SK-N-SH treated with all-trans-retinoic acid at 6 μM for 48 hours (cell line): ENCODE measurements around the gene BOC.

Source experiments
- ATAC-seq: fragments of 200-7000 bp; cut with Tn5 transposase; 3 replicates; pipeline ENCODE4 v1.9.1; 2020; ENCODE audit warnings: mild to moderate bottlenecking, moderate library complexity
- ARNTL ChIP-seq: fragments of 450-650 bp; formaldehyde crosslinking; IDR thresholded peaks from 2 replicates; pipeline ENCODE4 v1.5.0; 2020; ENCODE audit warnings: low read depth, mild to moderate bottlenecking, moderate library complexity, borderline replicate concordance
- BACH2 ChIP-seq: fragments of 250-450 bp; sonication (Bioruptor Pico); IDR thresholded peaks from 2 replicates; pipeline ENCODE4 v1.9.0; 2021; ENCODE audit warnings: mild to moderate bottlenecking, borderline replicate concordance
- CREB5 ChIP-seq: fragments of 250-450 bp; sonication (Bioruptor Pico); IDR thresholded peaks from 2 replicates; pipeline ENCODE4 v1.5.1; 2020; ENCODE audit warnings: low read depth, mild to moderate bottlenecking, moderate library complexity
- CSDC2 ChIP-seq: fragments of 250-450 bp; sonication (Bioruptor Pico); IDR thresholded peaks from 2 replicates; pipeline ENCODE4 v1.5.0; 2020; ENCODE audit warnings: mild to moderate bottlenecking, moderate library complexity
- CSRNP3 ChIP-seq: fragments of 250-450 bp; sonication (Bioruptor Pico); IDR thresholded peaks from 2 replicates; pipeline ENCODE4 v1.5.1; 2021; ENCODE audit warnings: mild to moderate bottlenecking, moderate library complexity
- ESRRG ChIP-seq: fragments of 250-450 bp; sonication (Bioruptor Pico); IDR thresholded peaks from 2 replicates; pipeline ENCODE4 v1.6.1; 2021; ENCODE audit warnings: mild to moderate bottlenecking
- GLIS3 ChIP-seq: fragments of 250-450 bp; sonication (Bioruptor Pico); IDR thresholded peaks from 2 replicates; pipeline ENCODE4 v1.5.0; 2020; ENCODE audit warnings: mild to moderate bottlenecking, moderate library complexity
- ISL1 ChIP-seq: fragments of 250-450 bp; sonication (Bioruptor Pico); IDR thresholded peaks from 2 replicates; pipeline ENCODE4 v2.1.2; 2022; ENCODE audit warnings: mild to moderate bottlenecking, moderate library complexity
- POU6F1 ChIP-seq: fragments of 250-450 bp; sonication (Bioruptor Pico); IDR thresholded peaks from 2 replicates; pipeline ENCODE4 v1.8.0; 2021; ENCODE audit warnings: low read depth, mild to moderate bottlenecking, moderate library complexity, borderline replicate concordance
- PPARA ChIP-seq: fragments of 250-450 bp; sonication (Bioruptor Pico); IDR thresholded peaks from 2 replicates; pipeline ENCODE4 v1.5.0; 2020; ENCODE audit warnings: mild to moderate bottlenecking, borderline replicate concordance
- RARB ChIP-seq: fragments of 250-450 bp; sonication (Bioruptor Pico); IDR thresholded peaks from 2 replicates; pipeline ENCODE4 v1.8.0; 2021; ENCODE audit warnings: mild to moderate bottlenecking, moderate library complexity
- SNAI2 ChIP-seq: fragments of 250-450 bp; sonication (Bioruptor Pico); IDR thresholded peaks from 2 replicates; pipeline ENCODE4 v1.5.0; 2020; ENCODE audit warnings: mild to moderate bottlenecking, moderate library complexity
- TOX ChIP-seq: fragments of 250-450 bp; sonication (Bioruptor Pico); IDR thresholded peaks from 2 replicates; pipeline ENCODE4 v1.8.0; 2021; ENCODE audit warnings: mild to moderate bottlenecking, moderate library complexity, borderline replicate concordance
- ZC3H10 ChIP-seq: fragments of 250-450 bp; sonication (Bioruptor Pico); IDR thresholded peaks from 2 replicates; pipeline ENCODE4 v1.5.1; 2021; ENCODE audit warnings: mild to moderate bottlenecking, moderate library complexity
- ZFP3 ChIP-seq: fragments of 250-450 bp; sonication (Bioruptor Pico); IDR thresholded peaks from 2 replicates; pipeline ENCODE4 v1.5.0; 2020; ENCODE audit warnings: mild to moderate bottlenecking, moderate library complexity
- ZFP30 ChIP-seq: fragments of 450-650 bp; formaldehyde crosslinking; IDR thresholded peaks from 2 replicates; pipeline ENCODE4 v1.5.0; 2022; ENCODE audit warnings: mild to moderate bottlenecking, moderate library complexity
- ZNF8 ChIP-seq: fragments of 450-650 bp; formaldehyde crosslinking; IDR thresholded peaks from 2 replicates; pipeline ENCODE4 v1.5.0; 2020; ENCODE audit warnings: mild to moderate bottlenecking, moderate library complexity
- TF ChIP-seq, protein P1 (sequence below): fragments of 250-450 bp; sonication (Bioruptor Pico); IDR thresholded peaks from 2 replicates; pipeline ENCODE4 v1.8.0; 2020; ENCODE audit warnings: mild to moderate bottlenecking, moderate library complexity, borderline replicate concordance
- TF ChIP-seq, protein P2 (sequence below): fragments of 250-450 bp; sonication (Bioruptor Pico); IDR thresholded peaks from 2 replicates; pipeline ENCODE4 v1.5.0; 2020; ENCODE audit warnings: mild to moderate bottlenecking, moderate library complexity

Gene BOC

DNA sequence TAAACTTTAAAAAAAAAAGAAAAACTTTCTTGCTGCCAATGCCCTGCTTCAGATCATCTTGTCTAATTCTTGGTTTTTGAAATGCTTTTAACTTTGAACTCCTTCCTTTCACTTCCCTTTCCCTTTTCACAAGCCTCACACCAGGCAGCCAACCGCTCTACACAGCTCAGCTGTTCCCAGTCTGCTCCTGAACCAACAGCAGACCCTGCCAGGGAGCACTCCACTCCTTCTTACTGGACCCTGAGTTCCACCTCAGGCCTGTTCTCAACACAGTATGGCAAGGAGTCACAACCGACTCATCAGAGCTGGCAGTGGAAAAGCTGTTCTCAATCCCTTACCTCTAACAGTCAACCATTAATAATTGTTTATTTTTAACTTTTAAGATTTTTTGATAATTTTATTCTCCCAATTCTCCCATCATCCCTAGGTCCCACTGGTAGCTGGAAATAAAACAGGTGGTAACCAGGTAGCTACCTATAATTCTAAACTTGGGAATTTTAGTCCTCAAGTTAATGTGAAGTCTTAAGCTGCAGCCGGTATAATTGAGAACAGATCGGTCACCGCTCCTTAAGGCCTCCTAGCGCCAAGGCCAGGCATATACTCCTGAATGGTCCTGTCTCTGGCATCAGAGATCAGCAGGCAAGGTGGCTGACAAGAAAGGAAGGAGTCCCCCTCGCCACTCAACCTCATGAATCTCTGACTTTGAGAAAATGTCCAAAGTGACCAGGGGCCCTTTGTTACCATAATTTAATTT is 43.9 kb downstream of the BOC start:
- peak; percentile 39; the same call in 2 of the 3 replicates for ATAC-seq
- TF ChIP-seq ISL1 (no peak), ARNTL (no peak), POU6F1 (CRISPR knock-in tag) (no peak), ZC3H10 (CRISPR knock-in tag) (no peak), TOX (no peak), SNAI2 (CRISPR knock-in tag) (no peak), ZNF8 (CRISPR knock-in tag) (no peak), ESRRG (CRISPR knock-in tag) (no peak), RARB (CRISPR knock-in tag) (no peak), BACH2 (CRISPR knock-in tag) (no peak), CREB5 (no peak)
- TF ChIP-seq, protein P1, sequence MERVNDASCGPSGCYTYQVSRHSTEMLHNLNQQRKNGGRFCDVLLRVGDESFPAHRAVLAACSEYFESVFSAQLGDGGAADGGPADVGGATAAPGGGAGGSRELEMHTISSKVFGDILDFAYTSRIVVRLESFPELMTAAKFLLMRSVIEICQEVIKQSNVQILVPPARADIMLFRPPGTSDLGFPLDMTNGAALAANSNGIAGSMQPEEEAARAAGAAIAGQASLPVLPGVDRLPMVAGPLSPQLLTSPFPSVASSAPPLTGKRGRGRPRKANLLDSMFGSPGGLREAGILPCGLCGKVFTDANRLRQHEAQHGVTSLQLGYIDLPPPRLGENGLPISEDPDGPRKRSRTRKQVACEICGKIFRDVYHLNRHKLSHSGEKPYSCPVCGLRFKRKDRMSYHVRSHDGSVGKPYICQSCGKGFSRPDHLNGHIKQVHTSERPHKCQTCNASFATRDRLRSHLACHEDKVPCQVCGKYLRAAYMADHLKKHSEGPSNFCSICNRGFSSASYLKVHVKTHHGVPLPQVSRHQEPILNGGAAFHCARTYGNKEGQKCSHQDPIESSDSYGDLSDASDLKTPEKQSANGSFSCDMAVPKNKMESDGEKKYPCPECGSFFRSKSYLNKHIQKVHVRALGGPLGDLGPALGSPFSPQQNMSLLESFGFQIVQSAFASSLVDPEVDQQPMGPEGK (CRISPR knock-in tag): no peak
- TF ChIP-seq, protein P2, sequence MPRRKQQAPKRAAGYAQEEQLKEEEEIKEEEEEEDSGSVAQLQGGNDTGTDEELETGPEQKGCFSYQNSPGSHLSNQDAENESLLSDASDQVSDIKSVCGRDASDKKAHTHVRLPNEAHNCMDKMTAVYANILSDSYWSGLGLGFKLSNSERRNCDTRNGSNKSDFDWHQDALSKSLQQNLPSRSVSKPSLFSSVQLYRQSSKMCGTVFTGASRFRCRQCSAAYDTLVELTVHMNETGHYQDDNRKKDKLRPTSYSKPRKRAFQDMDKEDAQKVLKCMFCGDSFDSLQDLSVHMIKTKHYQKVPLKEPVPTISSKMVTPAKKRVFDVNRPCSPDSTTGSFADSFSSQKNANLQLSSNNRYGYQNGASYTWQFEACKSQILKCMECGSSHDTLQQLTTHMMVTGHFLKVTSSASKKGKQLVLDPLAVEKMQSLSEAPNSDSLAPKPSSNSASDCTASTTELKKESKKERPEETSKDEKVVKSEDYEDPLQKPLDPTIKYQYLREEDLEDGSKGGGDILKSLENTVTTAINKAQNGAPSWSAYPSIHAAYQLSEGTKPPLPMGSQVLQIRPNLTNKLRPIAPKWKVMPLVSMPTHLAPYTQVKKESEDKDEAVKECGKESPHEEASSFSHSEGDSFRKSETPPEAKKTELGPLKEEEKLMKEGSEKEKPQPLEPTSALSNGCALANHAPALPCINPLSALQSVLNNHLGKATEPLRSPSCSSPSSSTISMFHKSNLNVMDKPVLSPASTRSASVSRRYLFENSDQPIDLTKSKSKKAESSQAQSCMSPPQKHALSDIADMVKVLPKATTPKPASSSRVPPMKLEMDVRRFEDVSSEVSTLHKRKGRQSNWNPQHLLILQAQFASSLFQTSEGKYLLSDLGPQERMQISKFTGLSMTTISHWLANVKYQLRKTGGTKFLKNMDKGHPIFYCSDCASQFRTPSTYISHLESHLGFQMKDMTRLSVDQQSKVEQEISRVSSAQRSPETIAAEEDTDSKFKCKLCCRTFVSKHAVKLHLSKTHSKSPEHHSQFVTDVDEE: no peak

- no peak for TF ChIP-seq RARB (CRISPR knock-in tag)
- no peak for TF ChIP-seq PPARA (CRISPR knock-in tag)
- TF ChIP-seq ESRRG (CRISPR knock-in tag): no peak
- no peak for TF ChIP-seq CSRNP3 (CRISPR knock-in tag)
- no peak for TF ChIP-seq ZNF8 (CRISPR knock-in tag)
- TF ChIP-seq GLIS3 (CRISPR knock-in tag): no peak
- no peak for TF ChIP-seq SNAI2 (CRISPR knock-in tag)
- TF ChIP-seq, protein P1 (CRISPR knock-in tag): no peak
- TF ChIP-seq ISL1: no peak
- TF ChIP-seq, all 23 proteins: peak for 0
- ATAC-seq: no peak
Observed at GRCh38 chr3:113255854-113256615, 44.7 kb downstream of the BOC start.

- no peak for ATAC-seq
- TF ChIP-seq, protein P2: no peak
- TF ChIP-seq RARB (CRISPR knock-in tag) (no peak), ZNF8 (CRISPR knock-in tag) (no peak), TOX (no peak), POU6F1 (CRISPR knock-in tag) (no peak), CSDC2 (CRISPR knock-in tag) (no peak), ARNTL (no peak), ZFP3 (CRISPR knock-in tag) (no peak), ZFP30 (CRISPR knock-in tag) (no peak), ZC3H10 (CRISPR knock-in tag) (no peak)
Observed at GRCh38 chr3:113258361-113258760, 47.0 kb downstream of the BOC start.
